Neural cell (in vitro differentiated cells): ENCODE data around the gene GABPB2. TPM values are rescaled to one million over a fixed set of nuclear protein-coding genes. Genes with fewer than 3 reads are reported as not detected.

Experiments used
- H2AFZ ChIP-seq: fragments of 200-600, 300-800 bp; sonication (generic), shearing (Covaris generic); 2 replicates; pipeline ENCODE4 v1.6.0; 2014; ENCODE audit warnings: low read depth, mild to moderate bottlenecking, antibody characterized with exemption, low read length, moderate library complexity
- H3F3A ChIP-seq: fragments of 200-600 bp; shearing (Covaris generic); 2 replicates; pipeline ENCODE4 v1.6.1; 2016; ENCODE audit warnings: mild to moderate bottlenecking, moderate library complexity, mixed read lengths, antibody characterized with exemption, low read length; ENCODE audit not compliant: insufficient read depth, poor library complexity, severe bottlenecking
- H3K27ac ChIP-seq: fragments of 200-600, 300-800 bp; sonication (generic), shearing (Covaris generic); 2 replicates; pipeline ENCODE4 v1.5.1; 2014; ENCODE audit warnings: mild to moderate bottlenecking, low read length, moderate library complexity
- H3K27me3 ChIP-seq: fragments of 300-800, 200-600 bp; sonication (generic), shearing (Covaris generic); 2 replicates; pipeline ENCODE4 v1.6.0; 2014; ENCODE audit warnings: mild to moderate bottlenecking, low read depth, low read length, moderate library complexity; ENCODE audit not compliant: insufficient read depth
- H3K36me3 ChIP-seq: fragments of 300-800, 200-600 bp; sonication (generic), shearing (Covaris generic); 2 replicates; pipeline ENCODE4 v1.5.1; 2014; ENCODE audit warnings: mild to moderate bottlenecking, antibody characterized with exemption, low read length, moderate library complexity; ENCODE audit not compliant: insufficient read depth
- H3K4me2 ChIP-seq: fragments of 300-800, 200-600 bp; sonication (generic), shearing (Covaris generic); 2 replicates; pipeline ENCODE4 v1.6.0; 2014; ENCODE audit warnings: mild to moderate bottlenecking, low read length
- H3K4me3 ChIP-seq: fragments of 300-800, 200-600 bp; sonication (generic), shearing (Covaris generic); 2 replicates; pipeline ENCODE4 v1.5.1; 2014; ENCODE audit warnings: mild to moderate bottlenecking, low read length, moderate library complexity
- H3K79me2 ChIP-seq: fragments of 200-600 bp; shearing (Covaris generic); replicated peaks from 2 replicates; pipeline ENCODE4 v1.6.0; 2014; ENCODE audit warnings: mild to moderate bottlenecking, low read length, moderate library complexity; ENCODE audit not compliant: insufficient read depth
- H3K9ac ChIP-seq: fragments of 300-800, 200-600 bp; sonication (generic), shearing (Covaris generic); 2 replicates; pipeline ENCODE4 v1.6.1; 2016; ENCODE audit warnings: mild to moderate bottlenecking, low read length, mixed read lengths
- H3K9me2 ChIP-seq: fragments of 200-600 bp; shearing (Covaris generic); 2 replicates; pipeline ENCODE4 v1.6.1; 2016; ENCODE audit warnings: mild to moderate bottlenecking, low read length, mixed read lengths; ENCODE audit not compliant: insufficient read depth
- H3K9me3 ChIP-seq: fragments of 200-600, 300-800 bp; sonication (generic), shearing (Covaris generic); 2 replicates; pipeline ENCODE4 v1.6.1; 2016; ENCODE audit warnings: mild to moderate bottlenecking, mixed run types, low read length, moderate library complexity, mixed read lengths
- H4K20me1 ChIP-seq: fragments of 200-600 bp; shearing (Covaris generic); 2 replicates; pipeline ENCODE4 v1.6.1; 2016; ENCODE audit warnings: mild to moderate bottlenecking, mixed run types; ENCODE audit not compliant: insufficient read depth
- CTCF ChIP-seq: fragments of 450-650 bp; IDR thresholded peaks from 2 replicates; pipeline ENCODE4 v1.5.1; 2014; ENCODE audit warnings: antibody characterized with exemption, mild to moderate bottlenecking, moderate library complexity; ENCODE audit not compliant: poor library complexity, severe bottlenecking
- EP300 ChIP-seq: fragments of 450-650 bp; conservative IDR thresholded peaks from 2 replicates; pipeline ENCODE4 v1.6.1; 2014; ENCODE audit warnings: antibody characterized with exemption, mild to moderate bottlenecking, moderate library complexity; ENCODE audit not compliant: poor library complexity, severe bottlenecking
- EZH2 ChIP-seq: fragments of 200-600, 300-800 bp; shearing (Covaris generic), sonication (generic); IDR thresholded peaks from 2 replicates; pipeline ENCODE4 v1.6.1; 2014; ENCODE audit warnings: antibody characterized with exemption, low read length, borderline replicate concordance, mild to moderate bottlenecking; ENCODE audit not compliant: insufficient read depth, poor library complexity, severe bottlenecking
- MXI1 ChIP-seq: fragments of 450-650 bp; conservative IDR thresholded peaks from 2 replicates; pipeline ENCODE4 v1.6.1; 2014; ENCODE audit warnings: antibody characterized with exemption, mild to moderate bottlenecking; ENCODE audit not compliant: poor library complexity, severe bottlenecking
- POLR2AphosphoS5 ChIP-seq: IDR thresholded peaks from 2 replicates; pipeline ENCODE4 v1.6.1; 2012
- RAD21 ChIP-seq: fragments of 450-650 bp; conservative IDR thresholded peaks from 2 replicates; pipeline ENCODE4 v1.6.1; 2014; ENCODE audit warnings: antibody characterized with exemption, mild to moderate bottlenecking, moderate library complexity
- SMC3 ChIP-seq: fragments of 450-650 bp; conservative IDR thresholded peaks from 2 replicates; pipeline ENCODE4 v1.6.1; 2014; ENCODE audit warnings: antibody characterized with exemption, mild to moderate bottlenecking, moderate library complexity; ENCODE audit not compliant: poor library complexity
- TAF1 ChIP-seq: IDR thresholded peaks from 2 replicates; pipeline ENCODE4 v1.6.1; 2012; ENCODE audit warnings: low read depth
- polyA plus RNA-seq: library from polyadenylated mRNA; depleted of rRNA; stranded (reverse); fragments of >200 nt; gene quantifications from 2 replicates; pipeline ENCODE4 v1.2.3, GENCODE V29; 2014
- TF ChIP-seq, protein P1 (sequence below): IDR thresholded peaks from 2 replicates; pipeline ENCODE4 v1.6.1; 2012; ENCODE audit warnings: borderline replicate concordance

Gene GABPB2
- polyA plus RNA-seq, 1 donor from 2014 or later = 4.1 TPM

- H3K4me2 ChIP-seq = no peak overlapping the region
- H3K79me2 ChIP-seq = peaks cover 6% of the 10 kb centered on the region
- H2AFZ ChIP-seq = no peak overlapping the region
- no peaks in the 10 kb centered on the region for H3F3A ChIP-seq
- H3K27me3 ChIP-seq = no peaks in the 10 kb centered on the region
- H3K9ac ChIP-seq = no peak overlapping the region
- H3K9me2 ChIP-seq = no peaks in the 10 kb centered on the region
- H3K27ac ChIP-seq = no peak overlapping the region
- no peaks in the 10 kb centered on the region for H3K9me3 ChIP-seq
- peaks cover 4% of the 10 kb centered on the region for H3K36me3 ChIP-seq
- no peak for TF ChIP-seq RAD21
- no peak for TF ChIP-seq SMC3
- no peak for TF ChIP-seq CTCF
- TF ChIP-seq POLR2AphosphoS5 = no peak
- no peak for TF ChIP-seq MXI1
- no peak for TF ChIP-seq EZH2
- TF ChIP-seq EP300 = no peak
- no peak for TF ChIP-seq TAF1
- TF ChIP-seq, protein P1, sequence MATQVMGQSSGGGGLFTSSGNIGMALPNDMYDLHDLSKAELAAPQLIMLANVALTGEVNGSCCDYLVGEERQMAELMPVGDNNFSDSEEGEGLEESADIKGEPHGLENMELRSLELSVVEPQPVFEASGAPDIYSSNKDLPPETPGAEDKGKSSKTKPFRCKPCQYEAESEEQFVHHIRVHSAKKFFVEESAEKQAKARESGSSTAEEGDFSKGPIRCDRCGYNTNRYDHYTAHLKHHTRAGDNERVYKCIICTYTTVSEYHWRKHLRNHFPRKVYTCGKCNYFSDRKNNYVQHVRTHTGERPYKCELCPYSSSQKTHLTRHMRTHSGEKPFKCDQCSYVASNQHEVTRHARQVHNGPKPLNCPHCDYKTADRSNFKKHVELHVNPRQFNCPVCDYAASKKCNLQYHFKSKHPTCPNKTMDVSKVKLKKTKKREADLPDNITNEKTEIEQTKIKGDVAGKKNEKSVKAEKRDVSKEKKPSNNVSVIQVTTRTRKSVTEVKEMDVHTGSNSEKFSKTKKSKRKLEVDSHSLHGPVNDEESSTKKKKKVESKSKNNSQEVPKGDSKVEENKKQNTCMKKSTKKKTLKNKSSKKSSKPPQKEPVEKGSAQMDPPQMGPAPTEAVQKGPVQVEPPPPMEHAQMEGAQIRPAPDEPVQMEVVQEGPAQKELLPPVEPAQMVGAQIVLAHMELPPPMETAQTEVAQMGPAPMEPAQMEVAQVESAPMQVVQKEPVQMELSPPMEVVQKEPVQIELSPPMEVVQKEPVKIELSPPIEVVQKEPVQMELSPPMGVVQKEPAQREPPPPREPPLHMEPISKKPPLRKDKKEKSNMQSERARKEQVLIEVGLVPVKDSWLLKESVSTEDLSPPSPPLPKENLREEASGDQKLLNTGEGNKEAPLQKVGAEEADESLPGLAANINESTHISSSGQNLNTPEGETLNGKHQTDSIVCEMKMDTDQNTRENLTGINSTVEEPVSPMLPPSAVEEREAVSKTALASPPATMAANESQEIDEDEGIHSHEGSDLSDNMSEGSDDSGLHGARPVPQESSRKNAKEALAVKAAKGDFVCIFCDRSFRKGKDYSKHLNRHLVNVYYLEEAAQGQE = no peak
- H3K4me3 ChIP-seq = no peak overlapping the region
- no peaks in the 10 kb centered on the region for H4K20me1 ChIP-seq
Observed at GRCh38 chr1:151051356-151052009, 19.1 kb upstream of the GABPB2 start.

GRCh38 chr1:151054971-151055547 is 15.5 kb upstream of the GABPB2 start:
- Histone ChIP-seq H3K79me2 (peaks cover 36% of the 10 kb centered on the region), H3K4me2 (no peak overlapping the region), H3K9me3 (no peaks in the 10 kb centered on the region), H3K27me3 (no peaks in the 10 kb centered on the region), H3K27ac (no peak overlapping the region), H3F3A (no peaks in the 10 kb centered on the region), H3K9ac (no peak overlapping the region), H3K9me2 (no peaks in the 10 kb centered on the region), H2AFZ (no peak overlapping the region), H3K36me3 (peaks cover 4% of the 10 kb centered on the region), H3K4me3 (no peak overlapping the region), H4K20me1 (no peaks in the 10 kb centered on the region)
- TF ChIP-seq SMC3 = no peak
- TF ChIP-seq MXI1 = no peak
- no peak for TF ChIP-seq POLR2AphosphoS5
- TF ChIP-seq EP300 = no peak
- TF ChIP-seq EZH2 = no peak
- no peak for TF ChIP-seq CTCF
- TF ChIP-seq TAF1 = no peak
- TF ChIP-seq, protein P1 = no peak
- no peak for TF ChIP-seq RAD21
